GM18858 (cell line): ENCODE results near the gene KAZN.

ENCODE experiments used
- ATAC-seq: cut with Tn5 transposase; IDR thresholded peaks from one replicate; pipeline ENCODE4 v1.9.1; 2021; ENCODE audit not compliant: unreplicated experiment

KAZN gene

DNA sequence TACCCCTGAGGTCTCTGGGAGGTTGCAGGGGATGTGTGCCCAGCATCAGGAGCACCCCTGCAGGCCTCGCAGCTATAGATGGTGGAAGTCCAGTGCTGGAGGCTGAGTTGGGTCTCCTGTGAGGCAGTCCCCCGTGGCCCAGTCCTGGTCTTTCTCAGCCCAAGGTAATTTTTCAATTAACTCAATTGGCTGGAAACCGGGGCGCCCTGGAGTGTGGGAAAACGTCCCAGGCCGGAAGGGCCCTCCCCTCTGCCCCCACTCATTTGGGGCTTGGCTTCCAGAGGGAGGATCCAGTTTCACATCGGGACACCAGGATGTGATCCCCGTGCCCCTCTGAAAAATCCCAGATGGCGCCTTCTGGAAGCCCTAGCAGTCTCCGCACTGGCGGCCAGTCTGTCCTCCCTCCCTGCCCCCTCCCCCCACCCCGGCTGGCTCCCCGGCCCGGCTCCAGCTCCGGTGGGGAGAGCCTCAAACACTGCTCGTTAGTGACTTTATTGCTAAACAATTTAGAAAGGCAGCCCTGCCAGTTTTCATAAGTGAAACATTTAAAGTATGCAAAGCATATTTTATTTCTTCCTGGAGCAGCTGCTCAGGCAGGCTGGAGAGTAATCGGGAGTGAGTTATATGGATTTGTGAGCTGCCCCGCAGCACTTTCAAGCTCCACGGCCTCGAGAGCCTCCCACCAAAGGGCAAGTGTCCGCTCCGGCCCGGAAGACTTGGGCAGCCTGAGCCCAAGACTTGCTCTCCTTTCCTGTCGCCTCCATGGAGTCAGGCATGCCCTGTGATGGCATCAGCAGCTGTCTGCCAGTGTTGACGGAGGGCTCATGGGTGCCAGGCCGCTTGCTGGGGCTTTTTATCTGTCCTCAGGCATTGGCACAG is 346.9 kb downstream of the KAZN start:
- ATAC-seq = no peak

DNA sequence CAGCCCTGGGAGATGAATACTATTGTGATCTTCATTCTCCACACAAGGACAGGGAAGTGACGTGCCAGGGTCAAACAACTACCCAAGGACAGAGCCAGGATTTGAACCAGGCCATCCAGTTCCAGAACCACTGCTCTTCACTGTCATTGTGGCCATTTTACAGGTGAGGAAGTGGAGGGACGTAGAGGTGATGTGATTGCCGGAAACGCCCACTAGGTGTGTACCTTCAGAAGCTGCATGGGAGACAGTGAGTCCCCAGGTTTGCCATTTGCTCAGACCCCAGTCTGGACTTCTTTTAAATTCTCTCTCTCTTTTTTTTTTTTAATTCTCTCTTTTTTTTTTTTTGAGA is 347.5 kb downstream of the KAZN start:
- no peak for ATAC-seq

DNA sequence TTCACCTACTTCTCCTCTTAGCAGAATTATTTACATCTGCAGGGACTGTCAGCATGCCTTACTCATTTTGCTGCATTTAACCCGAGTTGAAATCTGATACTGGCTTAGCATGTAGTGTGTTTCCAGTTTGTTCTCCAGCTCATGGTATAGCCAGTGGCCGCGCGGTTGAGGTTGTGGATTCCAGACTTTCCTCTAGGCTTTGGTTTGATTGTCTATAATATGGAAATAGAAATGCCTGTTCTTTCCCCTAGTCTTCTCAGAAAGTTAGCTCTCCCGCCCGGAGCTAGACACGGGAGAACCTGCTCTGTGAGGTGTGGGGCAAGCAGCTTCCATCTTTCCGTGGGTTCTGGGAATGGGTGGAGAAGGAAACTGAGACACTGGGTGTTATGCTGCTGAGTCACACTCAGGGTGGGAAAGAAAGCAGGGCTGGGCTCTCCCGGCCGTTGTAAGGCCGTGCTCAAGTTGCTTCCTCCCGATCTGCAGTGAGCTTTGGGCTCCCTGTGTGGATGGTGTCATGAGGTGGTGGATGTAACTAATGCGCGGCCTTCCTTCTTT is 348.3 kb downstream of the KAZN start:
- no peak for ATAC-seq

DNA sequence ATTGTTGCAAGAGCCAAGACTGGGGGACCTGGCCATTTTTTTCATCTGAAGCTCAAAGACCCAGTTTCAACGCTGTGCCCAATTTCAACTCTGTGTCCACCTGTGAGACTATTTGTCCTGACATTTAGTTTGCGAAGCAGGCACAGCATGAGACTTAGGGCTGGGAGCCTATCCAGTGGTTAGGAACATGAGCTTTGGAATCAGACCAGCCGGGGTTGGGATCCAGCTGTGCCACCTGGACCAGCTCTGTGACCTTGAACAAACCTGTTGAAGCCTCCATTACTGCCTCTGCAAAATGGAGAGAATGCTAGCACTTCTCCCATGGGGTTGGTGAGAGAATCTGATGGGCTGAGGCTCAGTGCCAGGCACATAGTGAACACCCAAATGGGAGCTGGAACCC is 348.9 kb downstream of the KAZN start:
- no peak for ATAC-seq

DNA sequence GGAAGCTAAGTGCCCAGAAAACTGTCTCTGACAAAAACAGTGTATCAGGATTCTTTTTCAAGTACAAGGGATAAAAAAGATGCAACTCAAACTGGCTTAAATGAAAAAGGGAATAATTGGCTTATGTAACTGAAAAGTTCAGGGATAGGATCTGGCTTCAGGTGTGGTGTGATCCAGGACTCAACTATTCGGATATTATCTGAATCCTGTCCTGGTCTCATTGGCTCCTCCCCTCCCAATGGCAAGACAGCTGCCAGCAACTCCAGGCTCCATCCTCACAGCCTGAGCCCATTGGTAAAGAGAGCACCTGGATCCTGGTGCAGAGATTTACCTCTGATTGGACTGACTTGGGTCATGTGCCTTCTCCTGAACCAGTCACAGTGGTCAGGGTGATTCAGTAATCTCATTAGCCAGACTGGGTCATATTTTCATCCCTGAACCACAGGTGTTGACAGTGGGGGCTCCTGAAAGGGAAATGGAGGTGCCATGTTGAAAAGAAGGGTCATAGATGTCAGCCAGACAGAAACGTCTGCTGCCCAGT is 349.7 kb downstream of the KAZN start:
- no peak for ATAC-seq

DNA sequence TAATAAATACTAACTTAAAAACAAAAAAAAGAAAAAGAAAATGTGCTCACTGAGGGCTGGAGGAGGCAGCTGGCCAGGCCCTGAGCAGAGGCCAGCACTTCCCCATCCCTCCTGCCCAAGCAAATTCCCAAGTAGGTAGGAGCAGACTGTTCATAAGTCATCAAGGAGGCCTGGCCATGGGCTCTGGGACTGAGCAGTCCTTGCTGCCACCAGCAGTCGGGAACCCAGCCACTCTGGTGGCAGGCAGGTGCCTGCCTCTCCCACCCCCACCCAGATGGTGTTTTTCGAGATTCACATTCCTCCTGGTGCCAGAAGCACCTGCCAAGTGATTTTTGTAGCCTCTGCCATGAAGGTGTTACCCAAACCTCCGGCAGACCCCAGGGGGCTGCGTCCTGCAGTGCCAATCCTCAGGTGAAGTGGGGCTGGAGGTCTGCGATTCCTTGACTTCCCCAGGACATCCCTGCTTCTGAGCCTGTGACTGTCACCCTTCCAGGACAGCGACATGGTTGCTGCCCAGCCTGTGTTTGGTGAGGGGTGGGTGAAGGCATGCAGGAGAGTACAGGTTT is 350.9 kb downstream of the KAZN start:
- ATAC-seq = no peak

DNA sequence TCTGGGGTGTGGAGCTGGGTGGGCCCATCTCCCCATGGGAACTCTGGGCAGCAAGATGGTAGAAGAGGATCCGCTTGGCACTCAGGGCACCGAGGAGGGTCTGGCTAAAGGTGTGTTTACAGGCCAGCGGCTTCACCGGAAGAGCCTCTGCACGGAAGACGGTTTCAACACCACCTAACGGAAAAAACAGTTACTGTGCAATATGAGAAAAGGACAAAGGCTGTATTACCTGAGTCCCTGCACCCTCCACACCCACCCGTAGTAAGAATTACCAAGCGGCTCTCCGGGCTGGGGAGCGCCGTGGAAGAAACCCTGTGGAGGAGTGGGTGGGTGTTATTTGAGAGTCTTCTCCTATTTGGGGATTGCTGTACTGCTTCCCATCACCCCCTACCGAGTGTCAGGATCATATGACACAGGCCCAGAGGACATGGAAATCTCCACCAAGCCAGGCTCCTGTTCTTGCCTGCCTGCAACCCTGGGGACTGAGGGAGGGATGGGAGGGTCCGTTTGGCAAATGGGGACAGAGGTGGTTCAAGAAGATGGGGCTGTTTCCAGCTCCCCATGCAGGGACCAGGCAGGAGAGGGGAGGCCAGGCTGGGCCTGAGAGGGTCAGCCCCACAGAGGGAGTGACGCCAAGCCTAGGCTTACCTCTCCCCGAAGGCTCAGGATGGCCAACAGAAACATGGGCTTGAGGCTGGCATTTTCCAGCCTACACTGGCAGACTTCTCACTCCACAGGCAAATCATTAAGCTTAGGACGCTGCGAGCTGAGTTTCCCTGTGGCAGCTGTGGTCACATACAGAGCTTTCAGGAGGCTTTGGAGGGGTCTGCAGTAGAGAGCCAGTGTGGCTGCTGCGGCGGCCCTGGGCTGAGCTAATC is 351.6 kb downstream of the KAZN start:
- ATAC-seq = no peak

DNA sequence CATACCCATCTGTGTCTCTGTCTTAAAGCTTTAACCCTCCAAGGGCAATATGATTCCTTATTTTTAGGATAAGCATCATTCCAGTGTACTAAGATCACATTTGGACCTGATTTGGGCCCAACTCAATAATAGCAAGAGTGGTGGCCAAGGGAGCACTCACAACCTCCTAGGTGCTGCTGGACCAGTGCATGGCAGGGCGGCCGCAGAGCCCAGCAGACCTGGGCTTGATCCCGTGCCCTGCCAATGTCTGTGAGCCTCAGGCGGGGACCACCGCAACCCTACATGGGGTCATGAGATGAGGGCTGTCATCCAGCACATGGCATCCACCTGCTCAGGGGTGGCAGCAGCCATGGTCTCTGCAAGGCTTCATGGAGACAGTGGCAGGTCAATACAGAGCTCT is 353.3 kb downstream of the KAZN start:
- no peak for ATAC-seq

DNA sequence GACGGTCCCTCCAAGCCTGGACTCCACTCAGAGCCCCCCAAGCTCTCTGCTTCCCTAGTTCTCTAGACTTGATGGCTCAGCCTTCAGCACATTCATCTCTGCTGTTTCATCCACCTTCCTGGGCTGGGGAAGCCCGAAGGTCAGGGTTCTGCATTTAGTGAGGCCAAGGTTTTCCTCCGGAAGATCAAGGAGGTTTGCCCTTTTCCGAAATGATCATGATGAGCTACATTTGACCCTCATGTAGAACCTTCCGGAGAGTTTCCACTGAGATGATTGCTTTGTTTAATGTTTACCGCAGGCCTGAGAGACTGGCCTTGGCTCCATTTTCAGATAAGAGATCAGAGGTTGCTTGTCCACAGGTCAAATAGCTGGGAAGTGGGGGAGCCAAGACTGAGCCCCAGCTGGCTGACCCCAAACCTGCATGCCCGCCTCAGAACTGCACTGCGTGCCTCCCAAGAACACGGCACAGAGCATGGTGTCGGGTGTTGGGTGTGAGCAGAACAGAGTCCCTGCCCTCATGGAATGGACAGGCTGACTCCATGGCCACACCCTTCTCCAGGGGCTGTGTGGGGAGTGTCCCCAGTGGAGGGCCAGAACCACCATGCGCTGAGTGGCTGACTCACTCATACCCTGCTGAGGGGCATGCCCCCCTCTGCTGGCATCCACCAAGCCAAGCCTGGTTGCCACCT is 354.3 kb downstream of the KAZN start:
- no peak for ATAC-seq

DNA sequence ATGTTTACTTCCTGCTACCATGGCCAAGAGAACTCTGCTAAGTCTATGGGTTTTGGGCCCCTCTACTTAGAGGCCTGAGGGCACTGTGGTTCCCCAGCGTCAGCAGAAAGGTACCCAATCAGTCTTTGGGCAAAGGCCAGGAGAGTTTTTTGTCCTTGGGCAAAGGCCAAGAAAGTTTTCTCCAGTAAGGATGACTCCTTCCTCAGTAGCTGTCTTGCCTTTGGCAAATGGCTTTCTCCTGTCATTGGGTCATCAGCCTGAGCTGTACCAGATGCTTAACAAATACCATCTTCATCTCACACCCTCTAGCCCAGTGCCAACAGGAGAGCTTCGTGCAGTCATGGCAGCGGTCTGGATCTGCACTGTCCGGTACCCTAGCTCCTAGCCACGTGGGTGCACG is 355.7 kb downstream of the KAZN start:
- ATAC-seq = no peak

DNA sequence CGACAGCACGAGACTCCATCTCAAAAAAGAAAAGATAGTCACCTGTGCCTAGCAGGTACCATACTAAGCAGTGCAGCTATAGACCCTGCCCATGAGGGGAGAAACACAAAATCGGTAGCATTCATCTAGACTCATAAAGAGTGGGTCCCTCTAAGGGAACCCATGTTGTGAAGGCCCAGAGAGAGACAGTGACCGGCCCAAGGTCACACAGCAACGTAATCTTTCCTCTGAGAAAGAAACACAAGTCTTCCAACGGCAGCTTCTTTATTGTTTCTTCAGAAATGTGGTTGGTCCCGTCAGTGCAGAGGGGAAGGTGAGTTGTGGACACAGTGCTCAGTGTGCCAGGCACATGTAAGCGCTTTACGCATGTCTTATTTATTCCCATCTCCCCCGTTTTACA is 356.4 kb downstream of the KAZN start:
- no peak for ATAC-seq

DNA sequence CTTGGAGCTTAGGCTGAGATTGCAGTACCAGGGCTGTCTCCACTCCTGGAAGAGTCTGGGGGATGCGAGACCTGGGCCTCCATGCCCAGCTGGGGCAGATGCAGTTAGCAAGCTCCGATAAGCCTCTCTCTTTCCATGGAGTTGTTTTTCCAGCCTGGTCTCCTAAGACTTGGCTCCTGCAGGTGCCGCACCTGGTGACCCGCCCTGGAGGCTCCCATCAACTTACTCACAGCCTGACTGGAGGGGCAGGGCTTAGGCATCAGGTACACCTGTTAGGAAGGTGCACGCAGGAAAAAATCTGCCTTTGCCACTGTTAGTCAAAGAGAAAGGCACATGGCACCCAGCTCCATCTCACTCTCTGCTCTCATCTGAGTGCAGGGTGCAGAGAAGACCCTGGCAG is 356.9 kb downstream of the KAZN start:
- ATAC-seq = no peak

DNA sequence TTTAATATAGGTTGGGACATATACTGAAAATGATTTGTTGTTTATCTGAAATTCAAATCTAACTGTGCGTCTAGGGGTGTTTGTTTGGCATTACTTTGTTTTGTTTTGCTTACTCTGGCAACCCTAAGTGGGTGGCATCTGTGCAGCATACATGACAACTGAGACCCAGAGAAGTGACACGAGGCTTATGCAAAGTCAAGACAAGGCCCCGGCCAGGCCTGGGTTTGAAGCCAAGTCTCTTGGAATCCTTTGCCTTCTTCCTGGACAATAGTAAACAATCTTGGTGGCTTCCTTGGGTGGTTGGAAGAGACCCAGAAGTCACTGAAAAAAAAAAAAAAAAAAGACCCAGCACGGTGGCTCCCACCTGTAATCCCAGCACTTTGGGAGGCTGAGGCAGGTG is 357.5 kb downstream of the KAZN start:
- no peak for ATAC-seq

DNA sequence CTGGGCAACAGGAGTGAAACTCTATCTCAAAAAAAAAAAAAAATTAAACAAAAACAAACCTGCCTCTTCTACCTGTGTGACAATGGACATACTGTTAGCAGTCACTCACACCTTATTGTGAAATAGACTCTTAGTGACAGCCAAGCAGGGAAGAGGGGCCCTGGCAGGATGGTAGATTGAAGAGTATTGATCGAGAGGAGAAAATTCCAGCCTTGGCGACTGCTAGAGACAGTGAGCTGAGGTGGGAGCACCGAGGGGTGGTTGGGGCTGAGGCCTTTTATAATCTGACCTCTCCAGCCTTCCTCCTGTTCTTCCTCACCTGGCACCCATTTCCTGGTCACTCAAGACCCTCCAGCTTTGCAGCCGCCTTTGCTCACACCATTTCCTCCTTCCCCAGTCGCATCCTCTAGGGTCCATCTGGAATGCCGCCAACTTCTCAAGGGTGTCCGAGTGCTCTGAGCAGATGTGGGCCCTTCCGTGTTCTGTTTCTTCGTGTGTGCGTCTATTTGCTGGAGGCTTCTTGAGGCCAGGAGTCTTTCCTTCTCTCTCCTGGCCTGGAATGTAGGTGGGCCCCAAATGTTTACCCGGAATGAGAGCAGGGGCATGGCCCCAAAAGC is 358.2 kb downstream of the KAZN start:
- no peak for ATAC-seq

DNA sequence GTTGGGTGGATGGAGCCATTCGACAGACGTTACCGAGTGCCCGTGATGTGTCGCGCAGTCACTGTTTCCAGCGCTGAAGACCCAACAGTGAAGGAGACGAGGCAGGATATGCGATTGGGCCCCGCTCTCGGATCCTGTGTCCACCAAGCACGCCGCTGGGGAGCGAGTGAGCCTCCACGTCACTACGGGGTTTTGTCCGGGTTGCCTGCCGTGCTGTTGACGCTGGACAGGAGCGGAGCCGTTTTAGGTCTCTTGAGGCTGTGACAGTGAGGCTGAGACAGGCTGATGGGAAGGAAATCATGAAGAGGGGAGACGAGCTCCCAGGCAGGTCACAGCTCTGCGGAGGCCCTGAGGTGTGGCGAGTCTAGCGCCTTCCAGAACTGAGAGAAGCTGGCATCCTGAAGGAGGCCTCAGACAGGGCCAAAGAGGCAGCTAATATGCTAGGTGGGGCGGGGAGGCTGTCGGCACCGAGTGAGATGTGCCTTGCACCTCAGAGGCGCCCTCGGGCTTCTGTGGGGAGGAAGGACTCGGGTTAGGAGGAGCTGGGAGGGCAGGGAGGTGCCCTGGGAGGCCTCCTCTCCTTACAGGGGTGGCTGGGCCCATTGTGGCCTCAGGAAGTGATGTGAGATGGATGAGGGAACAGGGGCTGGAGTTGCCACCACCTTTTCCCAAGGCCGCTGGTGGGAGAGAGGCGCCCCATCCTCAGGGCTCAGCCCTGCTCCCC is 359.1 kb downstream of the KAZN start:
- no peak for ATAC-seq

DNA sequence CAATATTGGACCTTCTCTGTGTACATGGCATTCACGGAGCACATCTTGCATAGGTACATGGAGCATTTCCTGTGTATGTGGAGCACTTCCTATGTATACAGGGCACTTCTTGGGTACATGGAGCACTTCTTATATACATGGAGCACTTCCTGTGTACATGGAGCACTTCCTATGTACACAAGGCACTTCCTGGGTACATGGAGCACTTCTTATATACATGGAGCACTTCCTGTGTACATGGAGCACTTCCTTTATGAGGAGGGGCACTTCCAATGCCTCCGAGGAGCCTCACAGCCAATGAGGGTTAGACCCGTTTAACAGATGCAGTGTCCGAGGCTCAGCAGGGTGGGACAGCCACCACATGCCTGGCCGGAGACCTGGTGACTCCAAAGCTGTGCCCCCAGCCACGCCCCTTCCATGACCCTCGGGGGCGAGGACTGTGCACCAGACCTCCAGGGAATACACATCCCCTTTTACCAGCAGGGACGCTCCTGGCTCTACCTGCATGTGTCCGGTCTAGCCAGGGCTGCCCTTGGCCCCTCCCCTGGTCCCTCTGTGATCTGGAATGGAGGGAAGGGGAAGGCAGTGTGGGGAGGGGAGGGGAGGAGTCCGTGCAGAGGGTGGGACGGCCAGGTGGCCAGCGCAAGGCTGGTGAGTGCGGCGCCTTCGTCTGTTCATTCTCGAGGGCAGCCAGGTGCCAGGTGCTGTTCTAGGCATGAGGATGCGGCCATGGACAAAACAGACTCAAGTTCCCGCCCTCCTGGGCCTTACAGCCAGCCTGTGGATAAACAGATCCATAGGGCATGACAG is 360.0 kb downstream of the KAZN start:
- ATAC-seq = no peak

DNA sequence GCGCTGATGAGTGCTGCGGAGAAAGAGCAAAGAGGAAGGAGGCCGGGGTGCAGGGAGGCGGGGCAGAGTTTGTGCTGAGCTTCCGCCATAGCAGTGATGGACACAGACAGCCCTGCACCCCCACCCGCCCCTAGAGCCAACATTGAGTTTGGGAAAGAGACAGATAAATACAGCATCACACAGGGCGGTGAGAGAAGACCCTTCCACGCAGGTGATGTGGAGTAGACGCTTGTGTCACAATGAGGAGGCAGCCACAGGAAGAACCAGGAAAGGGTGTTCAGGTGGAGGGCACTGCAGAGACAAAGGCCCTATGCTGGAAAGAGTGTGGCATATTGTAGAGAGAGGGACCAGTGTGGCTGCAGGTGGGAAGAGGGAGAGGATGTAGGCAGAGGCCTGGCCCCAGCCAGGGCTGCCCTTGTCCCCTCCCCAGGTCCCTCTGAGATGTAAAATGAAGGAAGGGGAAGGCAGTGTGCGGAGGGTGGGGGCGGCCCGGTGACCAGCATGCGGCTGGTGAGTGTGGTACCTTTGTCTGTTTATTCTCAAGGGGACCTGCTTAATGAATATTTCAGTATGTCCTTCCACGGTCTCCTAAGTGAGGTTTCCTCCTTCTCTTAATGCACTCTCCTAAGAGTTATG is 360.7 kb downstream of the KAZN start:
- no peak for ATAC-seq

DNA sequence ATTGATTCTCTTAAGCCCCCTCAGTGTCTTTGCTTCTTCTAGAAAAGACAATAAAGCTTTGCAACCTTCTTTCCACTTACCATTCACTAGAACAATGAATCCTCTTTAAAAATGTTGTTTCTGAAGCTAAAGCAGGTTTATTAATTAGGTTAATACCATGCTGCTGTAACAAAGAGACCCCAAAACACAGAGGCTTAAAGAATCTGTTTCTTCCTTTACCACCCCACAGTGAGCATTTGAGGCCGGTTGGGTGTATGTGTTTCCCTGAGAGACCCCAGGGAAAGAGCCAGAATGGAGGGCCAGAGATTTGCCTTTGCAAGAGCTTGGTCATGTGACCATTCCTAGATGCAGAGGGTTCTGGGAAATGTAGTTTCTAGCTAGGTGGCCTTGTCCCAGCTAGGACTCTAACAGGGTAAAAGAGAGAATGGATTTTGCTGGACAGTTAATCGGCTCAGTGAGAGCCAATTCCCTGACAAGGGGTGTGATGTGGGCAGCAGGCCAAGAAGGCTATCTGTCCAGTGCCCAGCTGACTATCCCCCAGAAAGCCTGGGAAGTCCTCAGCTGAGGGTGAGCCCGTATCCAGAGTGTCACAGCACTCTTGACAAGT is 363.3 kb downstream of the KAZN start:
- ATAC-seq = no peak
